Measurements from ENCODE around the gene SCARB1.

SCARB1 gene

DNA sequence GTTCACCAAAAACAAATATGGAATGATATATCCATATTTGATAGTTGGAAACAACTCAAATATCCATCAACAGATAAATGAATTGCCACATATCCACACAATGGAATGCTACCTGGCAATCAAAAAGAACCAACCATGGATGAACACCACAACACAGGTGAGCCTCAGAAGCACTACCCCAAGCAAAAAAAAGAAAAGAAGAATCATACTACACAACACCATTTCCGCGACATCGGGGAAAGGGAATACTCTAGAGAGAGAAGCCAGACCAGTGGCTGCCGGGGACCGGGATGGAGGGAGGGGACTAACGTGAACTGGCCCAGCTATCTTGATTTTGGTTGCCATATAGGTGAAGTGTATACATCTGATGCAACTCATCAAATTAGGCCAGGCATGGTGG lies 41.4 kb downstream of the SCARB1 start:
- no peaks in the 10 kb centered on the region for H3K36me3 ChIP-seq (ENCODE audit: insufficient read depth, low read length)
- TF ChIP-seq, protein P1, sequence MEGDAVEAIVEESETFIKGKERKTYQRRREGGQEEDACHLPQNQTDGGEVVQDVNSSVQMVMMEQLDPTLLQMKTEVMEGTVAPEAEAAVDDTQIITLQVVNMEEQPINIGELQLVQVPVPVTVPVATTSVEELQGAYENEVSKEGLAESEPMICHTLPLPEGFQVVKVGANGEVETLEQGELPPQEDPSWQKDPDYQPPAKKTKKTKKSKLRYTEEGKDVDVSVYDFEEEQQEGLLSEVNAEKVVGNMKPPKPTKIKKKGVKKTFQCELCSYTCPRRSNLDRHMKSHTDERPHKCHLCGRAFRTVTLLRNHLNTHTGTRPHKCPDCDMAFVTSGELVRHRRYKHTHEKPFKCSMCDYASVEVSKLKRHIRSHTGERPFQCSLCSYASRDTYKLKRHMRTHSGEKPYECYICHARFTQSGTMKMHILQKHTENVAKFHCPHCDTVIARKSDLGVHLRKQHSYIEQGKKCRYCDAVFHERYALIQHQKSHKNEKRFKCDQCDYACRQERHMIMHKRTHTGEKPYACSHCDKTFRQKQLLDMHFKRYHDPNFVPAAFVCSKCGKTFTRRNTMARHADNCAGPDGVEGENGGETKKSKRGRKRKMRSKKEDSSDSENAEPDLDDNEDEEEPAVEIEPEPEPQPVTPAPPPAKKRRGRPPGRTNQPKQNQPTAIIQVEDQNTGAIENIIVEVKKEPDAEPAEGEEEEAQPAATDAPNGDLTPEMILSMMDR (IDR thresholded peaks at IDR 0.05; ENCODE audit: borderline replicate concordance, extremely low read depth, low read length, poor library complexity, severe bottlenecking): no peak
- no peak for TF ChIP-seq EZH2 (IDR thresholded peaks at IDR 0.05; ENCODE audit: borderline replicate concordance, low read depth, low read length, severe bottlenecking)
- no peak overlapping the region for H3K4me2 ChIP-seq (ENCODE audit: insufficient read depth, low read length)
- H4K20me1 ChIP-seq (ENCODE audit: insufficient read depth, low read length): peaks cover 14% of the 10 kb centered on the region; the same call in 1 of the 2 replicates
- H2AFZ ChIP-seq (ENCODE audit: low read depth, low read length): no peak overlapping the region
- peaks cover 3% of the 10 kb centered on the region; the same call in 1 of the 2 replicates for H3K79me2 ChIP-seq (ENCODE audit: insufficient read depth, low read length)
- H3K4me3 ChIP-seq (ENCODE audit: low read depth in 1 of 2, low read length in 2 of 2): no peak overlapping the region
- no peak overlapping the region for H3K9ac ChIP-seq (ENCODE audit: low read depth, low read length)
- DNase-seq (no peak), ATAC-seq (ENCODE audit: insufficient read depth, low read depth) (no peak)
- no peak overlapping the region for H3K27ac ChIP-seq (ENCODE audit: low read length)
- no peaks in the 10 kb centered on the region for H3K9me3 ChIP-seq (ENCODE audit: insufficient read depth, low read length, severe bottlenecking)
- H3K4me1 ChIP-seq (ENCODE audit: insufficient read depth, low read length): no peaks in the 10 kb centered on the region
- no peaks in the 10 kb centered on the region for H3K27me3 ChIP-seq (ENCODE audit: insufficient read depth, low read length, poor library complexity)

DNA sequence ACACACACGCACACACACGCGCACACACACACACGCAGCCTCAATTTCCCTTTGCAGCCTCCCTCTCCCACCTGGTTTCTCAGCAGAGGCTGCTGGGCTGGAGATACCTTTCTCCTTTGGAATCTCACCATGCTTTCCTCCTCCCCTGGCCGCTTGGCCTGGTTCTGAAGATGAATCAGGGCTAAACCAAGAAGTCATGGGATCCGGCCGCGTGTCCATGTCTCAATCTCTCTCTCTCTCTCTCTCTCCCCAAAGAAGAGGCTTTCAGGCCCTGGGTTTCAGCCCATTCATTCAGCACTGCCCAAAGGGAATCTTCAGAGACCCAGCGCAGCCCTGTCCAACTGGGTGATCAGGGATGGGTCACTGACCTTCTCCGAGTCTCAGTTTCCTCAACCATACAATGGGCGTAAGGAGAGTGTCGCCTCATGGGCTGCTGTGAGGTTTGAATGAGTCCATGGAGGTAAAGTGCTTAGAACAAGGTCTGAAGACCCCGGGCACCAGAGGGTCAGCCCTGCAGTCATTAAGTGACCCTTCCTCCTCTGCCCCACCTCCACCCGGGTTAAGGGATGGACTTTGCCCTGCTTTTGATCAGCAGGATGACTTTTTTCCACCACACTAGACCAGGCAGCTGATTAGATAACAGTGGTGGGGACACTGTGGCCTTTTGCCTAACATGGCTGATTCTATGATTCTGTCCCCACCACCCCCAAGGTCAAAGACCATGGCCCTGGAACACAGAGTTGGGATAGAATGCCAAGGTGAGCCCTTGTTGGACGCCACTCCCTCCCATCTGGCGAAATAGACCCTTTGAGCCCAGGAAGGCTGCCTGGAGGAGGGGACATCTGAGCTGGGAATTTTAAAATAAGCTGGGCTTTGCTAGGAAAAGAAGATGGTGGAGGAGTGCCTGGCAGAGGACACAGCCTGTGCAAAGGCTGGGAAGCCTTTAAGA lies 42.1 kb downstream of the SCARB1 start:
- Histone ChIP-seq H3K9ac (ENCODE audit: low read depth, low read length) (no peak overlapping the region), H3K4me3 (ENCODE audit: low read depth in 1 of 2, low read length in 2 of 2) (no peak overlapping the region), H3K4me2 (ENCODE audit: insufficient read depth, low read length) (no peak overlapping the region), H4K20me1 (ENCODE audit: insufficient read depth, low read length) (peaks cover 14% of the 10 kb centered on the region; the same call in 1 of the 2 replicates), H3K27me3 (ENCODE audit: insufficient read depth, low read length, poor library complexity) (no peaks in the 10 kb centered on the region), H3K27ac (ENCODE audit: low read length) (no peak overlapping the region), H3K4me1 (ENCODE audit: insufficient read depth, low read length) (no peaks in the 10 kb centered on the region), H2AFZ (ENCODE audit: low read depth, low read length) (no peak overlapping the region), H3K79me2 (ENCODE audit: insufficient read depth, low read length) (peaks cover 3% of the 10 kb centered on the region; the same call in 1 of the 2 replicates), H3K36me3 (ENCODE audit: insufficient read depth, low read length) (peaks cover 6% of the 10 kb centered on the region; the same call in 1 of the 2 replicates), H3K9me3 (ENCODE audit: insufficient read depth, low read length, severe bottlenecking) (no peaks in the 10 kb centered on the region)
- ATAC-seq (ENCODE audit: insufficient read depth, low read depth): no peak
- TF ChIP-seq, protein P1 (IDR thresholded peaks at IDR 0.05; ENCODE audit: borderline replicate concordance, extremely low read depth, low read length, poor library complexity, severe bottlenecking): no peak
- TF ChIP-seq EZH2 (IDR thresholded peaks at IDR 0.05; ENCODE audit: borderline replicate concordance, low read depth, low read length, severe bottlenecking): no peak
- DNase-seq: no peak

- H3K9me3 ChIP-seq (ENCODE audit: insufficient read depth, low read length, severe bottlenecking): no peaks in the 10 kb centered on the region
- no peak overlapping the region for H3K4me3 ChIP-seq (ENCODE audit: low read depth in 1 of 2, low read length in 2 of 2)
- H3K27me3 ChIP-seq (ENCODE audit: insufficient read depth, low read length, poor library complexity): no peaks in the 10 kb centered on the region
- peaks cover 14% of the 10 kb centered on the region; the same call in 1 of the 2 replicates for H4K20me1 ChIP-seq (ENCODE audit: insufficient read depth, low read length)
- no peak overlapping the region for H3K27ac ChIP-seq (ENCODE audit: low read length)
- H2AFZ ChIP-seq (ENCODE audit: low read depth, low read length): no peak overlapping the region
- no peak for DNase-seq
- TF ChIP-seq, protein P1 (IDR thresholded peaks at IDR 0.05; ENCODE audit: borderline replicate concordance, extremely low read depth, low read length, poor library complexity, severe bottlenecking): no peak
- no peak for TF ChIP-seq EZH2 (IDR thresholded peaks at IDR 0.05; ENCODE audit: borderline replicate concordance, low read depth, low read length, severe bottlenecking)
- peaks cover 3% of the 10 kb centered on the region; the same call in 1 of the 2 replicates for H3K79me2 ChIP-seq (ENCODE audit: insufficient read depth, low read length)
- H3K9ac ChIP-seq (ENCODE audit: low read depth, low read length): no peak overlapping the region
- no peak for ATAC-seq (ENCODE audit: insufficient read depth, low read depth)
- H3K4me1 ChIP-seq (ENCODE audit: insufficient read depth, low read length): no peaks in the 10 kb centered on the region
- H3K36me3 ChIP-seq (ENCODE audit: insufficient read depth, low read length): peaks cover 11% of the 10 kb centered on the region; the same call in 1 of the 2 replicates
- no peak overlapping the region for H3K4me2 ChIP-seq (ENCODE audit: insufficient read depth, low read length)
These were observed 43.5 kb downstream of the SCARB1 start for GRCh38 chr12:124820199-124820598.

Data from DND-41 (cell line).